Thyroid gland (tissue), 4 donors: ENCODE data around the gene PLXNA1. TPM values are rescaled to one million over a fixed set of nuclear protein-coding genes. Genes with fewer than 3 reads are reported as not detected.

Experiments
- DNase-seq, 2 donors: peaks; one replicate each; pipeline ENCODE4 v3.0.0-alpha.2; 2019
- H3K27ac ChIP-seq, 3 donors: fragments of 200-600 bp; sonication (generic); 1 replicate in 2 of 3; 2 replicates in 1 of 3; pipeline ENCODE4 v1.5.1; 2016 to 2019; ENCODE audit warnings: mild to moderate bottlenecking in 1 of 3, moderate library complexity in 1 of 3
- H3K27me3 ChIP-seq: fragments of 200-600 bp; sonication (generic); one replicate; pipeline ENCODE4 v1.5.1; 2019
- H3K36me3 ChIP-seq, 2 donors: fragments of 200-600 bp; sonication (generic); one replicate each; pipeline ENCODE4 v1.5.1; 2016 to 2019
- H3K4me1 ChIP-seq, 2 donors: fragments of 200-600 bp; sonication (generic); one replicate each; pipeline ENCODE4 v1.5.1; 2017 to 2019
- H3K4me3 ChIP-seq, 3 donors: fragments of 200-600 bp; sonication (generic); replicated peaks in 1 of 3; 1 replicate in 2 of 3; 2 replicates in 1 of 3; pipeline ENCODE4 v1.5.1; 2016; ENCODE audit warnings: mild to moderate bottlenecking in 1 of 3
- H3K9me3 ChIP-seq: fragments of 200-600 bp; sonication (generic); one replicate; pipeline ENCODE4 v1.5.1; 2017
- POLR2A ChIP-seq, 2 donors: fragments of 450-650 bp; IDR thresholded peaks; one replicate each; pipeline ENCODE4 v1.6.1; 2017; ENCODE audit warnings: antibody characterized with exemption in 2 of 2, mild to moderate bottlenecking in 2 of 2, moderate library complexity in 1 of 2
- WGBS, 2 donors: methylation state at CpG; one replicate each; pipeline ENCODE4 v1.1.5; 2017; 5-methylcytosine and 5-hydroxymethylcytosine counted together
- intact Hi-C: fragments of 100-400 bp; cut with DNase I; formaldehyde crosslinking; loops from one replicate; pipeline ENCODE4 v1.15.1; 2023
- total RNA-seq, 4 donors: library from RNA; depleted of rRNA; stranded (reverse); fragments of >200 nt; gene quantifications; one replicate each; pipeline ENCODE4 v1.2.3, GENCODE V29; 2016
- TF ChIP-seq, protein P1 (sequence below), 6 experiments: fragments of 200-600 bp in 3 of 6; fragments of 450-650 bp in 3 of 6; sonication (generic) in 3 of 6; IDR thresholded peaks; one replicate each; pipeline ENCODE4 v1.5.1; 2016 to 2019; ENCODE audit warnings: antibody characterized with exemption in 6 of 6, mild to moderate bottlenecking in 2 of 6, inconsistent platforms in 1 of 6, moderate library complexity in 1 of 6

The PLXNA1 gene
- total RNA-seq, 4 donors from 2014 or later = 16.0 to 28.0 (median 22.8) TPM

DNA sequence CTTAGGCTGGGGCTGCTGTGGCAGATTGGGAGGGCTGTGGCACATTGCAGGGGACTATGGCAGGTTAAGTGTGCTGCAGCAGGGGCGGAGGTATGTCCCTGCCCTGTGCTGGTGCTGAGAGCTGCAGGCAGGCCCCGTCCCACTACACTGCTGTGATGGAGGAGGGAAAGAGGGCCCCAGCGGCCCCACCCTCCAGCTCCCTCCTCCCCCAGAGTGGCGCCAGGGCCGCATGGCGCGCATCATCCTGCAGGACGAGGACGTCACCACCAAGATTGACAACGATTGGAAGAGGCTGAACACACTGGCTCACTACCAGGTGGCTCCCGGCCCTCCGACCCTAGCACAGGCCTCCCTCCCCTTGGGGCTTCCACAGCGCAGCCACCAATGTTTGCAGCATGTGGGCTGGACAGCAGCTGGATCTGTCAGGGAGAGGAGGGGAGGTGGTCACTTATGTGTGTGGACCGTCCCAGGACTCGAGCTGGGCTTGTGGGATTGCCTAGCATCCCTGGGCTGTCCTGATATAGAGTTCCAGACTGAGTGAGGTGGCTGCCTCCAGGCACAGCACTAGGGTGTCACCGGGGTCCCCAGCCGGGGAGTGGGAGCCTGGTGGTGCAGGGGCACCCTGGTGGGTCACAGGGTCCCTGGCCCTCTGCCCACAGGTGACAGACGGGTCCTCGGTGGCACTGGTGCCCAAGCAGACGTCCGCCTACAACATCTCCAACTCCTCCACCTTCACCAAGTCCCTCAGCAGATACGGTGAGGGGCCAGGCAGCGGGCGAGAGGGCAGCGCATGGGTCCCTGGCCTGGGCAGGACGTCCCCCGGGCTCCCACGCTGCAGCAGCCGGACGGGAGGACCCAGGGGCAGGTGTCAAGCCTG lies 46.1 kb downstream of the PLXNA1 start:
- no peaks in the 10 kb centered on the region for H3K4me1 ChIP-seq
- no peaks in the 10 kb centered on the region for H3K27me3 ChIP-seq
- no peak for TF ChIP-seq POLR2A (IDR thresholded peaks at IDR 0.05)
- TF ChIP-seq, protein P1, sequence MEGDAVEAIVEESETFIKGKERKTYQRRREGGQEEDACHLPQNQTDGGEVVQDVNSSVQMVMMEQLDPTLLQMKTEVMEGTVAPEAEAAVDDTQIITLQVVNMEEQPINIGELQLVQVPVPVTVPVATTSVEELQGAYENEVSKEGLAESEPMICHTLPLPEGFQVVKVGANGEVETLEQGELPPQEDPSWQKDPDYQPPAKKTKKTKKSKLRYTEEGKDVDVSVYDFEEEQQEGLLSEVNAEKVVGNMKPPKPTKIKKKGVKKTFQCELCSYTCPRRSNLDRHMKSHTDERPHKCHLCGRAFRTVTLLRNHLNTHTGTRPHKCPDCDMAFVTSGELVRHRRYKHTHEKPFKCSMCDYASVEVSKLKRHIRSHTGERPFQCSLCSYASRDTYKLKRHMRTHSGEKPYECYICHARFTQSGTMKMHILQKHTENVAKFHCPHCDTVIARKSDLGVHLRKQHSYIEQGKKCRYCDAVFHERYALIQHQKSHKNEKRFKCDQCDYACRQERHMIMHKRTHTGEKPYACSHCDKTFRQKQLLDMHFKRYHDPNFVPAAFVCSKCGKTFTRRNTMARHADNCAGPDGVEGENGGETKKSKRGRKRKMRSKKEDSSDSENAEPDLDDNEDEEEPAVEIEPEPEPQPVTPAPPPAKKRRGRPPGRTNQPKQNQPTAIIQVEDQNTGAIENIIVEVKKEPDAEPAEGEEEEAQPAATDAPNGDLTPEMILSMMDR (IDR thresholded peaks at IDR 0.05) = no peak
- H3K27ac ChIP-seq = no peak overlapping the region
- H3K36me3 ChIP-seq = peaks cover 30 to 36% of the 10 kb centered on the region in 2 donors
- intact Hi-C loops = no loop called here
- H3K4me3 ChIP-seq = no peak overlapping the region
- no peak for DNase-seq
- H3K9me3 ChIP-seq = no peaks in the 10 kb centered on the region
- 93 to 95% methylated on average over 18 to 22 of the region's 30 CpGs for WGBS, 2 donors

DNA sequence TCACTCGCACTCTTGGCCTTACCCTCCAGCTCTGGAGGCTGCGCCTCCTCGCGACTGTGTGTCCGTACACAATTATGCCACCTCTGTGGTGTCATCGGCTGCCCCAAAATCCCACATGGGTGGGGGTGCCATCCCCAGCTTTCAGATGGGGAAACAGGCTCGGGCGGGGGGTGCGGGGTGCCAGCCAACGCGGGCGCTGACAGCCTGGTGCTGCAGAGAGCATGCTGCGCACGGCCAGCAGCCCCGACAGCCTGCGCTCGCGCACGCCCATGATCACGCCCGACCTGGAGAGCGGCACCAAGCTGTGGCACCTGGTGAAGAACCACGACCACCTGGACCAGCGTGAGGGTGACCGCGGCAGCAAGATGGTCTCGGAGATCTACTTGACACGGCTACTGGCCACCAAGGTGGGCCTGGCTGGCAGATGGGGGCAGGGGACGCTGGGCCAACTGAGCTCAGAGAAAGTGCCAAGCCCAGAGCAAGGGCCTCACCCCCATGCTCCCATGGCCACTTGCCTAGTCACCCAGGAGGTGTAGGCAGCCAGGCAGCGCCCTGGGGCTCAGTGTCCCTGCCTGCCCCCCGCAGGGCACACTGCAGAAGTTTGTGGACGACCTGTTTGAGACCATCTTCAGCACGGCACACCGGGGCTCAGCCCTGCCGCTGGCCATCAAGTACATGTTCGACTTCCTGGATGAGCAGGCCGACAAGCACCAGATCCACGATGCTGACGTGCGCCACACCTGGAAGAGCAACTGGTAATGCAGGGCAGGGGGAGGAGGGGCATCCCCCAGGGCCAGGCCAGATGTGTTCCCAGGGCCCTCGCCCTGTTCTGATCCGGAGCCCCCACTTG lies 47.0 kb downstream of the PLXNA1 start:
- Histone ChIP-seq H3K4me3 (no peak overlapping the region), H3K36me3 (peaks cover 33 to 36% of the 10 kb centered on the region in 2 donors), H3K4me1 (no peaks in the 10 kb centered on the region), H3K27me3 (no peaks in the 10 kb centered on the region), H3K27ac (no peak overlapping the region), H3K9me3 (no peaks in the 10 kb centered on the region)
- DNase-seq = no peak
- intact Hi-C loops = no loop called here
- WGBS, 2 donors = 94 to 97% methylated on average over 22 to 25 of the region's 42 CpGs
- TF ChIP-seq, protein P1 (IDR thresholded peaks at IDR 0.05) = no peak
- TF ChIP-seq POLR2A (IDR thresholded peaks at IDR 0.05) = no peak

DNA sequence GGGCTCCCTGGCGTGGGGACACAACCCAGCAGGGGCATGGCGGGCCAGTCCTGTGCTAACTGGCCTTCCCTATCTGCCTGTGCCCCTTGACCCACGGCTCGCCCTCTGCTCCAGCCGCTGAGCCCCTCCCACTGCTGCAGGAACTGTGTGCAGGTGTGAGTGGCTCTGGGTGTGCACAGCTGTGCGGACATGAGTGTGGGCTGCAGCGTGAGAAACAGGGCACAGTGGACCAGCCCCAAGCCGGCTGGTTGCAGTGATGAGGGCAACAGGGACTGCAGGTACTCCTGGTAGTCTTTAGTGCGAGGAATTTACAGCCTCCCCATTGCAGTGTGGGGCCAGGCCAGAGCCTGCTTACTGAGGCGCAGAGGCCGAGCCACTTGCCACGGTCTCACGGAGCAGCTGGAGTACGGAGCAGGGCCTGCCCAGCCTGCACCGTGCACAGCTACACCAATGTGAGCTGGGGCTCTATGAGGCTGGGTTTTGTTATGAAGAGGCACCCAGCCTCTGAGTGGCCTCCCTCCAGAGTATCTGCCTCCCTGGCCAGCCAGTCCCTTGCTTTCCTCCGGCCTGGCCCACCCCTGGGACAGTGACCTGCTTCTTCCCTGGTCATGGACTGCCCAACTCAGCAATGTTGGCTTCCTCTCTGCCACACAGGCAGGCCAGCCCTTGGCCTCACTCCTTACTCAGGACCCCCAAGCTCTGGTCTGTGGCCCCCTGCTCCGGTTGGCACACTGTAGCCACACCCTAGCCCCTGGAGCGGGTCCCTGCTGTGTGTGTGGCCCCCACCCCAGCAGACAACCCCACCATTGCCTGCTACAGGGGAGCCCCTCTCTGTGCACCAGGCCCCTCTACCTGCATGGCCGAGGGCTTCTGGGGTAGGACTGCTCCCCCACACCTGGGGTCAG lies 47.8 kb downstream of the PLXNA1 start:
- peak; percentile 56 to 69 for DNase-seq
- Histone ChIP-seq H3K36me3 (peaks cover 33 to 36% of the 10 kb centered on the region in 2 donors), H3K27me3 (no peaks in the 10 kb centered on the region), H3K4me1 (peaks cover 0 to 4% of the 10 kb centered on the region in 2 donors), H3K4me3 (no peak overlapping the region), H3K27ac (no peak overlapping the region), H3K9me3 (no peaks in the 10 kb centered on the region)
- TF ChIP-seq POLR2A (IDR thresholded peaks at IDR 0.05) = no peak
- TF ChIP-seq, protein P1 (IDR thresholded peaks at IDR 0.05) = no peak
- intact Hi-C loops = no loop called here
- 70 to 89% methylated on average over 16 to 19 of the region's 19 CpGs for WGBS, 2 donors

DNA sequence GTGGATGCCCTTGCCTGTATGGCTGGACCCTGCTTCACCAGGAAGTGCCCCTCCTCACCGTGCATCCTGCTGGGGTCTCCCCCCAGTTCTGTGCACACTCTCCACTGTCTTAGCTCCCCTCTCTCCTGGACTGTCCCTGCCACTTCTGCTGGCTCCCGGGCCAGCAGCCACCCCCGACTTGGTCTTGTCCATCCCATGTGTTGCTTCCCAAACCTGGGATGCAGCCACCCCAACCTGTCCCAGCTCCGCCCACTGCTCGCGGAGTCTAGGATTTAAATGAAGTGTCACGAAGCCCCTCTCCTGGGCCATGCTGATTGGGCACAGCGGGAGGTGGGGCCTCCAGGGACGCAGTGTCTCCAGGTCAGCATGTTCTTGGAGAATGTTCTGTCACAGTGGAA lies 48.5 kb downstream of the PLXNA1 start:
- no peaks in the 10 kb centered on the region for H3K9me3 ChIP-seq
- DNase-seq = no peak
- intact Hi-C loops = no loop called here
- H3K4me3 ChIP-seq = no peak overlapping the region
- peaks cover 33 to 36% of the 10 kb centered on the region in 2 donors for H3K36me3 ChIP-seq
- TF ChIP-seq, protein P1 (IDR thresholded peaks at IDR 0.05) = no peak
- TF ChIP-seq POLR2A (IDR thresholded peaks at IDR 0.05) = no peak
- H3K4me1 ChIP-seq = peaks cover 0 to 4% of the 10 kb centered on the region in 2 donors
- no peaks in the 10 kb centered on the region for H3K27me3 ChIP-seq
- 90 to 97% methylated on average over 7 to 8 of the region's 9 CpGs for WGBS, 2 donors
- H3K27ac ChIP-seq = no peak overlapping the region
